Measurements from ENCODE around the gene TMEM50A.
"Not testable (repeated sequence)": the region's sequence is repeated elsewhere in the genome, so short reads cannot be mapped to it uniquely, and the experiment has no call there.

Gene TMEM50A

GRCh38 chr1:25337483-25338187, 499 bp upstream of the TMEM50A start:
- DNase-seq = peak in 1 of 3 donors; percentile 20

- no peak for DNase-seq
Observed at GRCh38 chr1:25338986-25339385, 852 bp downstream of the TMEM50A start.

- DNase-seq = no peak
Observed at GRCh38 chr1:25341746-25342145, 3.6 kb downstream of the TMEM50A start.

GRCh38 chr1:25342846-25343245, 4.7 kb downstream of the TMEM50A start:
- no peak for DNase-seq

GRCh38 chr1:25343872-25344271, 5.7 kb downstream of the TMEM50A start:
- DNase-seq = no peak

GRCh38 chr1:25347556-25347955, 9.4 kb downstream of the TMEM50A start:
- DNase-seq = no peak

- DNase-seq = no peak
Observed at GRCh38 chr1:25349606-25350005, 11.5 kb downstream of the TMEM50A start.

GRCh38 chr1:25355841-25356395, 17.8 kb downstream of the TMEM50A start:
- DNase-seq = no peak

- no peak for DNase-seq
Observed at GRCh38 chr1:25356441-25356840, 18.3 kb downstream of the TMEM50A start.

GRCh38 chr1:25356848-25357247, 18.7 kb downstream of the TMEM50A start:
- peak in 2 of 3 donors; percentile 23 to 34 for DNase-seq

- peak; percentile 14 to 31 (median 29) for DNase-seq
Observed at GRCh38 chr1:25360596-25361581, 22.8 kb downstream of the TMEM50A start.

- no peak for DNase-seq
Observed at GRCh38 chr1:25361901-25362300, 23.8 kb downstream of the TMEM50A start.

- not testable (repeated sequence) for DNase-seq
Observed at GRCh38 chr1:25362634-25363559, 24.8 kb downstream of the TMEM50A start.

GRCh38 chr1:25369241-25369640, 31.1 kb downstream of the TMEM50A start:
- peak in 1 of 3 donors; percentile 15 for DNase-seq

GRCh38 chr1:25369691-25370271, 31.6 kb downstream of the TMEM50A start:
- DNase-seq = peak; percentile 5 to 22 (median 15)

- not testable (repeated sequence) for DNase-seq
Observed at GRCh38 chr1:25371757-25372156, 33.6 kb downstream of the TMEM50A start.

GRCh38 chr1:25378367-25378766, 40.2 kb downstream of the TMEM50A start:
- not testable (repeated sequence) for DNase-seq

- not testable (repeated sequence) for DNase-seq
Observed at GRCh38 chr1:25382543-25382942, 44.4 kb downstream of the TMEM50A start.

GRCh38 chr1:25383090-25383489, 45.0 kb downstream of the TMEM50A start:
- DNase-seq = peak; percentile 81 to 95 (median 86)

- not testable (repeated sequence) for DNase-seq
Observed at GRCh38 chr1:25383875-25384274, 45.7 kb downstream of the TMEM50A start.

- not testable (repeated sequence) for DNase-seq
Observed at GRCh38 chr1:25387096-25387495, 49.0 kb downstream of the TMEM50A start.

GRCh38 chr1:25388691-25389090, 50.6 kb downstream of the TMEM50A start:
- DNase-seq = not testable (repeated sequence)
